HG03025 (cell line): Measurements from ENCODE around the gene XAGE1A.
"Not testable (repeated sequence)": the region's sequence is repeated elsewhere in the genome, so short reads cannot be mapped to it uniquely, and the experiment has no call there.

Experiments
- ATAC-seq: cut with Tn5 transposase; IDR thresholded peaks from one replicate; pipeline ENCODE4 v1.9.1; 2021; ENCODE audit warnings: mild to moderate bottlenecking, moderate library complexity; ENCODE audit not compliant: unreplicated experiment, low FRiP score

Gene XAGE1A, protein sequence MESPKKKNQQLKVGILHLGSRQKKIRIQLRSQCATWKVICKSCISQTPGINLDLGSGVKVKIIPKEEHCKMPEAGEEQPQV

DNA sequence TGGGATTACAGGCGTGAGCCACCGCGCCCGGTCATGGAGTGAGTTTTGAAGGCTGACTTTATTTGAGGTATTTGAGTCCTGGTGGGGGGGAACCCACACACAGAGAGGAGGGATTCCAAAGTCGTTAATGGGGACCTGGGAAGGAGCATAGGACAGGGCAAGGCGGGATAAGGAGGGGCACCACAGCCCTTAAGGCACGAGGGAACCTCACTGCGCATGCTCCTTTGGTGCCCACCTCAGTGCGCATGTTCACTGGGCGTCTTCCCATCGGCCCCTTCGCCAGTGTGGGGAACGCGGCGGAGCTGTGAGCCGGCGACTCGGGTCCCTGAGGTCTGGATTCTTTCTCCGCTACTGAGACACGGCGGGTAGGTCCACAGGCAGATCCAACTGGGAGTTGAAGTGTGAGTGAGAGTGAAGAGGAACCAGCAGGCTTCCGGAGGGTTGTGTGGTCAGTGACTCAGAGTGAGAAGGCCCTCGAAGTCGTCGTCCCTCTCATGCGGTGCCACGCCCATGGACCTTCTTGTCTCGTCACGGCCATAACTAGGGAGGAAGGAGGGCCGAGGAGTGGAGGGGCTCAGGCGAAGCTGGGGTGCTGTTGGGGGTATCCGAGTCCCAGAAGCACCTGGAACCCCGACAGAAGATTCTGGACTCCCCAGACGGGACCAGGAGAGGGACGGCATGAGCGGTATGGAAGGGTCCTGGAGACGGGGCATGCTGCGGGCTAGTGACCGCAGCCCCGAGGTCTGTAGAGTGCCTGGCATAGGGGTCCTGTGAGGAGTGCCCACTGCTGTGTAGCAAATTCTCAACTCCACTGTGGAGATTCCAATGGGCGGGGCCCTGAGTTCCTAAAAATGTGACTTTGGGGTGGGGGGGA is at the start of gene XAGE1A:
Gene XAGE1A, plus strand, starts transcription at position 264 of the 874 bp plus-strand sequence. CDS start 1,554 bp downstream, outside the sequence.
- not testable (repeated sequence) for ATAC-seq

DNA sequence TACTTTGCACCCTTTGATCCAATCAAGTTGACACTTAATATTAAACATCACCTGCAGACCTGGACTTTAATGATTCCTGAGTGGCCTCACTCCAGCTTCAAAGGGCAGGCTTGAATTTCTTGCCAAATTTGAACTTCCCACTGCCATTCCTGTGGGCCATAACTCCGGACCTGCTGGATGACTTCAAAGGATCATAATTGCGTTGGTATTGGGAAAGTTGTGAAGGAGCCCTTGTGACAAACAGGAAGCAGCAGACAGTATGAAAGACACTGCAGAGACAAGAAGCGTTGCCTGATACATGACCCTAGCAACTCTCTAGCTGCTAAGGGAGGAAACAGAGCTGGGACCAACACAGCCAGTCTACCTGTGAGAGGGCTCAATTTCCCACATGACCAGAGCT is 43.6 kb upstream of the XAGE1A start:
- ATAC-seq, result not testable (repeated sequence)

DNA sequence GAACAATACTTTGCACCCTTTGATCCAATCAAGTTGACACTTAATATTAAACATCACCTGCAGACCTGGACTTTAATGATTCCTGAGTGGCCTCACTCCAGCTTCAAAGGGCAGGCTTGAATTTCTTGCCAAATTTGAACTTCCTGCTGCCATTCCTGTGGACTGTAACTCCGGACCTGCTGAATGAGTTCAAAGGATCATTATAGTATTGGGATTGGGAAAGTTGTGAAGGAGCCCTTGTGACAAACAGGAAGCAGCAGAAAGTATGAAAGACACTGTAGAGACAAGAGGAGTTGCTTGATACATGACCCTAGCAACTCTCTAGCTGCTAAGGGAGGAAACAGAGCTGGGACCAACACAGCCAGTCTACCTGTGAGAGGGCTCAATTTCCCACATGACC is 24.3 kb upstream of the XAGE1A start:
- ATAC-seq, result not testable (repeated sequence)

DNA sequence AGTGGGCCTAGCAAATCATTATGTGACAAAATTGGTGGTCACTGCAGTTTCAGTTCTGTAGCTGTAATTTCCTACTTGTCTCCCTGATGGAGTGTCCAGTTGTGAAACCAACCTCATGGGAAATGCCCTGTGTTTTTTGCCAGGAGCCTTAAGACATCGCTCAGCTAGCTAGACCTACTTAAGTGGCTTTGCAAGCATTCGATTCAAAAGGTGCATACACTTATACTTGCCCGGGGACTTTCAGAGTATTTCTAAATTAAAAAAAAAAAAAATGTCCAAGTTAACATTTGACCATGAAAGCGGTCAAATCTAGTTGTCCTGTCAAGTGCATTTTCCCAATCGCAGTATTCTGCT is 788 bp downstream of the XAGE1A start:
- ATAC-seq, result not testable (repeated sequence)

DNA sequence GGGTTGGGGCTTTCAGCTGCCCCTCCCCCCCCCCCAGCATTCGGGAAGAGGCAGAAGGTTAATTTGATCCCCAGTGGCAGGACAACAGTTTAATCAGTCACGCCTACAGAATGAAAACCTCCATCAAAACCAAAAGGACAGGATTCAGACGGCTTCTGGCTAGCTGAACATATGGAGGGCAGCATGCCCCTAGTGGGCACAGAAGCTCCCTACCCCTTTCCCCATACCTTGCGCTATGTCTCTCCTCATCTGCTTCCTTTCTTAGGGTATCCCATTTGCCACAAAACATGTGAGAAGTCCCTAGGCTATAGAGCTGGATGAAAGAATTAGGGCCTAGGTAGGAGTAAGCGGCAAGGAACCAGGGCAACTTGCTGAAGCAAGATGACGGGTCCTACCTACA is 5.8 kb downstream of the XAGE1A start:
- ATAC-seq, result not testable (repeated sequence)

DNA sequence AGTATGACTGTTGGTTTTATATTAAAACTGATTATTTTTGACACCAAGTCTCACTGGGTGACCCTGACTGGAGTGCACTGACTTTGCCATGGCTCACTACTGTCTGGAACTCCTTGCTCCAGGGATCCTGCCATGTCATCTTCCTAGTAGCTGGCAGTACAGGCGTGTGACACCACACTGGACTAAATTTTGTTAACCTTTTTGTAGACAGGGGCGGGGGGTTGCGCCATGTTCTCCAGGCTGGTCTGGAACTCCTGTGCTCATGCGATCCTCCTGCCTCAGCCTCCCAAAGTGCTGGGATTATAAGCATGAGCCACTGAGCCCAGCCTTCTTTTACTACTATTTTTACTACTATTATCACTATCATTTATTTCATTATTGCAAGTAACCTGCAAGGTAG is 8.9 kb downstream of the XAGE1A start:
- no peak for ATAC-seq

DNA sequence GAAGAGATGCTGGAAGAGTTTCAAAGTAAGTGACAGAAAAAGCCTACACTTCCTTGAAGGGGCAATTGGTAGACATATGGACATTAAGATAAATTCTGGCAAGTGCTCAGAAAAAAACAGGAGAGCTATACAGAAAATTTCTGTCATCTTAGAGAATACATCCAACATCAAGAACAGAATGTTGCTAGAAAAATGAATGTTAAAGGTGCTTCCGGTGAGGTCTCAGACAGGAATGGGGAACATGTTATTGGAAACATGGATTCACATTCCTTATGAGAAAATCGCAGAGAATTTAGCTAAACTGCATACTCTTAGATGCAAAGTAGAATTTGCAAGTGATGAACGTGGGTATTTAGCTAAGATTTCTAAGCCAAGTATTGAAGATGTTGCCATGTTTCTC is 11.7 kb downstream of the XAGE1A start:
- ATAC-seq, result no peak

DNA sequence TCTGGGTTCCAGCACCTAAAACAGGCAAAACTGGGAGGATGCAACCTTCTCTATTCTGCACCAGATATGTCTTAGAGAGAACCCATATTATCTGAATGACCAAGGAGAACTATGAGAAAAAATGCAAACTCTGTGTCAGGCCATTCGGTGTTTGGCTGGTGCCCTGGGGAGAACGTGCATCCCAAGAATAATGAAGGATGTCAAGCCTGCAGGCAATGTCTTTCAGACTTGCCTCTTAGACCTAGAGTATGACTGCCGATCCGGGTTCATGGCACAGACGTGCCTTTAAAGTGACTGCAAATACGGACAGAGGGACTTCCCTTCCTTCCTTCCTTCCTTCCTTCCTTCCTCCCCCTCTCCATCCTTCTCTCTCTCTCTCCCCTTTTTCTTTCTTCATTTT is 14.3 kb downstream of the XAGE1A start:
- no peak for ATAC-seq

DNA sequence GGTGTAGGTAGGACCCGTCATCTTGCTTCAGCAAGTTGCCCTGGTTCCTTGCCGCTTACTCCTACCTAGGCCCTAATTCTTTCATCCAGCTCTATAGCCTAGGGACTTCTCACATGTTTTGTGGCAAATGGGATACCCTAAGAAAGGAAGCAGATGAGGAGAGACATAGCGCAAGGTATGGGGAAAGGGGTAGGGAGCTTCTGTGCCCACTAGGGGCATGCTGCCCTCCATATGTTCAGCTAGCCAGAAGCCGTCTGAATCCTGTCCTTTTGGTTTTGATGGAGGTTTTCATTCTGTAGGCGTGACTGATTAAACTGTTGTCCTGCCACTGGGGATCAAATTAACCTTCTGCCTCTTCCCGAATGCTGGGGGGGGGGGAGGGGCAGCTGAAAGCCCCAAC is 15.5 kb downstream of the XAGE1A start:
- not testable (repeated sequence) for ATAC-seq

DNA sequence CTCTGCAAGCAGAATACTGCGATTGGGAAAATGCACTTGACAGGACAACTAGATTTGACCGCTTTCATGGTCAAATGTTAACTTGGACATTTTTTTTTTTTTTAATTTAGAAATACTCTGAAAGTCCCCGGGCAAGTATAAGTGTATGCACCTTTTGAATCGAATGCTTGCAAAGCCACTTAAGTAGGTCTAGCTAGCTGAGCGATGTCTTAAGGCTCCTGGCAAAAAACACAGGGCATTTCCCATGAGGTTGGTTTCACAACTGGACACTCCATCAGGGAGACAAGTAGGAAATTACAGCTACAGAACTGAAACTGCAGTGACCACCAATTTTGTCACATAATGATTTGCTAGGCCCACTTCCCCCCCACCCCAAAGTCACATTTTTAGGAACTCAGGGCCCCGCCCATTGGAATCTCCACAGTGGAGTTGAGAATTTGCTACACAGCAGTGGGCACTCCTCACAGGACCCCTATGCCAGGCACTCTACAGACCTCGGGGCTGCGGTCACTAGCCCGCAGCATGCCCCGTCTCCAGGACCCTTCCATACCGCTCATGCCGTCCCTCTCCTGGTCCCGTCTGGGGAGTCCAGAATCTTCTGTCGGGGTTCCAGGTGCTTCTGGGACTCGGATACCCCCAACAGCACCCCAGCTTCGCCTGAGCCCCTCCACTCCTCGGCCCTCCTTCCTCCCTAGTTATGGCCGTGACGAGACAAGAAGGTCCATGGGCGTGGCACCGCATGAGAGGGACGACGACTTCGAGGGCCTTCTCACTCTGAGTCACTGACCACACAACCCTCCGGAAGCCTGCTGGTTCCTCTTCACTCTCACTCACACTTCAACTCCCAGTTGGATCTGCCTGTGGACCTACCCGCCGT is 20.7 kb downstream of the XAGE1A start:
- not testable (repeated sequence) for ATAC-seq

DNA sequence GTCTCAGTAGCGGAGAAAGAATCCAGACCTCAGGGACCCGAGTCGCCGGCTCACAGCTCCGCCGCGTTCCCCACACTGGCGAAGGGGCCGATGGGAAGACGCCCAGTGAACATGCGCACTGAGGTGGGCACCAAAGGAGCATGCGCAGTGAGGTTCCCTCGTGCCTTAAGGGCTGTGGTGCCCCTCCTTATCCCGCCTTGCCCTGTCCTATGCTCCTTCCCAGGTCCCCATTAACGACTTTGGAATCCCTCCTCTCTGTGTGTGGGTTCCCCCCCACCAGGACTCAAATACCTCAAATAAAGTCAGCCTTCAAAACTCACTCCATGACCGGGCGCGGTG is 21.3 kb downstream of the XAGE1A start, which contains the start of gene XAGE1B:
Gene XAGE1B, minus strand, starts transcription at position 77 of the 339 bp plus-strand sequence. CDS start 1,536 bp downstream, outside the sequence.
- ATAC-seq, result not testable (repeated sequence)

DNA sequence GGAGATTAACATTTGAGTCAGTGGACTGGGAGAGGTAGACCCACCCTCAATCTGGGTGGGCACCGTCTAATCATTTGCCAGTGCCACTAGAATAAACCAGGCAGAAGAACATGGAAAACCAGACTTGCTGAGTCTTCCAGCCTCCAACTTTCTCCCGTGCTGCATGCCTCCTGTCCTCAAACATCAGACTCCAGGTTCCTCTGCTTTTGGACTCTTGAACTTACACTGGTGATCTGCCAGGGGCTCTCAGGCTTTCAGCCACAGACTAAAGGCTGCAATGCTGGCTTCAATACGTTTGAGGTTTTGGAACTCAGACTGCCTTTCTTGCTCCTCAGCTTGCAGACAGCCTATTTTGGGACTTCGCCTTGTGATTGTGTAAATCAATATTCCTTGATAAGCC is 45.4 kb downstream of the XAGE1A start:
- ATAC-seq, result not testable (repeated sequence)

DNA sequence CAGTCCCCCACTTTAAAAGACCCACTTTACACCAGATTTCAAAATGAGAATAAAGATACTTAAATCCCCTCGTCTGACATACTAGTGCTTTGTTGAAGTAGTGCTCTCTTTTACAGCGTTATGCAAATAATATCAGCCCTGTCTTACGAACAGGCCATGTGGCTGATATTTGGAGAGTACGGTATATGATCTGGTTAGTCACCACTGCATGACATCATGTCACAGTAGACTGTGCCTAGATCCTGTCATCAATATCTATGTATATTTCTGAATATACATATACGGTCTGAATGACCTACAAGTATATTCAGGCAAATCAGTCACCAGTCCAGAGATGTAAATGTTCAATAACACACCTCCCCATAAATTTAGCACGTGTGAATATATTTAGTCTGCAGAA is 46.7 kb downstream of the XAGE1A start:
- ATAC-seq, result no peak

DNA sequence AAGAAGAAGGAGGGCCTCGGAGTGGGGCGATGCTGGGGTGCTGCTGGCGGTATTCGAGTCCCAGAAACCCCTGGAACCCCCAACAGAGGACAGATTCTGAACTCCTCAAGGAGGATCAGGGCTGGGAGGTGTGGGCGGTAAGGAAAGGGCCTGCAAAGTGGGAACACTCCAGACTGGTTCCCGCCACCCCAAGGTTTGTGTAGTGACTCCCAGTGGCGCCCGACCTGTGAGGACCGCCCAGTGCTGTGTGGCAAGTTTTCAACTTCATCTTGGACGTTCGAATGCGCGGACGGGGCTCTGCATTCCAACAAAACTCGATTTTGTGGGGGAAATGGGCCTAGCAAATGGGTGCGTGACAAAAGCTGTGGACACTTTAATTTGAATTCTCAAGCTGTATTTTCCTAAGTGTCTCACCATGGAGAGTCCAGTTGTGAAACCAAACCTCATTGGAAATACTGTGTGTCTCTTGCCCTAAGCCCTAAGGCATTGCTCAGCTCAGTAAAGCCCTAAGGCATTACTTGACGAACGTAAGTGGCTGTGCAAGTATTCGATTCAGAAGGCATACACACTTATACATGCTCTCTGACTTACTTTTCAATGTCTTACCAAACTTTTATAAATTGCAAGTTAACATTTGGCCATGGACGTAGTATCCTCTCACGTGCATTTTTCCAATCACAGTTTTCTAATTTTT is 48.7 kb downstream of the XAGE1A start:
- ATAC-seq, result no peak

DNA sequence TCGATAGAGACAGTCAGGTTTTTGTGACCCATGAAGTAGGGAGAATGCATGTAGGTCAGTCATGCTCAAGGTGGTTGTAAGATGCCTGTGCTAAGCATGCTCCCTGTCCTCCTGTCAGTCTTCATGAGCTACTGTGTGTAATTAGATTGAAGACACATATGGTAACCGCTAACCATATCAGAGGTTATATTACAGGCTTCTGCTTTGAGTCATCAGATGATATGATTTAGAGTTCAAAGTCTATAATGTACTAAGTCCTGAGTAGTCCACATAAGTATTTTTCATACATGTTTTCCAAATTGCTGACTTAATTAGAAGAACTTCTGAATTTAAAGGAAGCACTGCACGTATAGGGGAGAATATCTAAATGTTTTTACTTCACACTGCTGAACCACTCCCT is 53.2 kb downstream of the XAGE1A start:
- not testable (repeated sequence) for ATAC-seq
